ENCODE data around the gene CABS1.

CABS1 gene

DNA sequence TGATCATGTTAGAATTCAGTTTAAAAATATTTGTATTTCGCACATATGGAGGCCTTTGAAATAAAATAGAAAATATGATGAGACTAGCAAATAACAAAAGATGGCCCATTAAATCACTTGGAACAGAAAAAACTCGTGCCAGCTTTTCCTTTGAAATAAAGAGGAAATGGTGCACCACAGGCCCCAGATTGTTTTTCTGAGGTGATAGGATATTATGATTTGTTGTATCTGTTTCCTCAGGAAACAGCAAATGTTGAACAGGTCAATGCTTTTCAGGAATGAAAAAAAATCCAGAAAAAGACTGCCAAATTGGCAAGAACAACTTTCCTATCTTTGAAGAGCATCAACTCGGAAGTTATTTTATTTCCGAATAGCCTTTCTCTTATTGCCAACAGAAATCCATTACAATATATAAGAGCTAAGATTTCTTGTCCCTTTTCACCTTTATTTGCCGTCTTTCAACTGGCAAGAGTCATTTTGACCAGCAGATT lies 48.0 kb downstream of the CABS1 start, which contains the start of gene SMR3B:
TSS of gene SMR3B (plus strand) at position 441 of the 491 bp plus-strand sequence. CDS start 1,380 bp downstream, outside the sequence.
- no peak for DNase-seq (ENCODE audit: low read depth)

All from EH (cell line).